HG03342 (cell line): ENCODE data around the gene MTOR.
"Not testable (repeated sequence)": the region's sequence is repeated elsewhere in the genome, so short reads cannot be mapped to it uniquely, and the experiment has no call there.

Experiments used
- ATAC-seq: cut with Tn5 transposase; IDR thresholded peaks from one replicate; pipeline ENCODE4 v1.9.1; 2021; ENCODE audit warnings: mild to moderate bottlenecking, moderate library complexity; ENCODE audit not compliant: unreplicated experiment

The MTOR gene

GRCh38 chr1:11067716-11068599 lies 194.4 kb downstream of the MTOR start:
- ATAC-seq, result no peak

DNA sequence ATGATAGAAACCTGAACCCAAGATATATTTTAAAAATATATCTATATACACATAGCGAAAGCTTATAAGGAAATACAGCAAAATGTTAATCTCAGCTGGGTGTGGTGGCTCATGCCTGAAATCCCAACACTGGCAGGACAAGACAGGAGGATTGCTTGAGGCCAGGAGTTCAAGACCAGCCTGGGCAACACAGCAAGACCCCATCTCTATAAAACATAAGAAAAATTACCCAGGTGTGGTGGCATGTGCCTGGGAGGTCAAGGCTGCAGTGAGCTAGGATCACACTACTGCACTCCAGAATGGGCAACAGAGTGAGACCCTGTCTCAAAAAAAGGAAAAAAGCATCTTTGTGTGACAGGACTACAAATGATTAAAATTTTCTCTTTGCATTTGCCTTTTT lies 196.6 kb downstream of the MTOR start:
- ATAC-seq, result no peak

DNA sequence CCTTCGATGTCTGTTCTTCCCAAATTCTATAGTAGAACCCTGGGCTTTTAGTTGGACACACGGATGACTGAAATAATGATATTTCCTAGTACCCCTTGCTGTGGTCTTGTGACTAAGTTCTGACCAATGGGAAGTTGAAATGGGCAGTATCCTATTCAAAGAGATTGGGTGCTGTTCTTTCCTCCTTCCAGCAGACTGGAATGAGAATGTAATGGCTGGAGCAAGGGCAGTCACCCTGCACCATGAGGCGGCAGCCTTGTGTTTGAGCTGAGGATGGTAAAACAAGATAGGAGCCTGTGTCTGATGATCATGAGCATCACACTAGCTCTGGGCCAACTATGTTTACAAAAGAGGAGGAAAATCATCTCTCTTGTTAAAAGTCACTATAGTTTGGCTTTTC lies 197.4 kb downstream of the MTOR start:
- ATAC-seq, result no peak

DNA sequence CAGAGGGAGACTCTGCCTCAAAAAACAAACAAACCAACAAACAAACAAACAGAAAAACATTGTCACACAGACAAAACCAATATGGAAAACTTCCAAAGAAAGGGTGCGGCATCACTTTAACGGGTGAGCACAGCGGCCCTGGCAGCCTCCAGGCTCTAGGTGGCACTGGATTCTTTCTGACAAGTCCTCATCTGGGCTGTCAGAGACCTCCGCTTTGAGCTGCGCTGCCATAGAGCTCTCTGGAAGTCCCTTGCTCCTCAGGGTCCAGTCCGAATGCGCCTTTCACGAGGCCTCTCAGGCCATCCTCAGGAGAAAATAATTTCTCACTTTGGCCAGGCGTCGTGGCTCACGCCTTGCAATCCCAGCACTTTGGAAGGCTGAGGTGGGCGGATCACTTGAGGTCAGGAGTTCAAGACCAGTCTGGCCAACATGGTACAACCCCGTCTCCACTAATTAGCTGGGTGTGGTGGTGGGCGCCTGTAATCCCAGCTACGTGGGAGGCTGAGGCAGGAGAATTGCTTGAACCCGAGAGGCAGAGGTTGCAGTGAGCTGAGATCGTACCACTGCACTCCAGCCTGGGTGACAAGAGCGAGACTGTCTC lies 198.3 kb downstream of the MTOR start:
- not testable (repeated sequence) for ATAC-seq

DNA sequence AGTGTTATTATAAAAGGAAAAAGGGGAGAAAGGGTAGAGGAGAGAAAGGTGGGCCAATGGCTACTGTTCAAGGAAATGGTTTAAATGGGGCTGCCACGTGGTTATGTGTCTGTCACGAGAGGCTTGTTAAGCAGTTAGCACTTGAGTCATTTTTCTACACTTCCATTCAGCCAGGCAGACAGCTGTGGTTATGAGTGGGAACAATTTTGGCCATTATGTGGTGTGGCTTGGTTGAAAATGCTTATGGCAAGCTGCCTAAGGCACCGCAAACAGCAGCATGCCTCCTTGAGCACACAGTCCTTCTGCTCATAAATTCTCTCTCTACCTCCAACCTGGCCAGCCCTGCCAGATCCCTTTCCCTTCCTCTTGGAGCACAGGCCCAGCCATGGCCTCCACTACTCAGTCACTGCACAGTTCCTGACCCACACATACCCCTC lies 199.4 kb downstream of the MTOR start:
- ATAC-seq, result no peak

GRCh38 chr1:11061652-11062365 lies 200.5 kb downstream of the MTOR start:
- ATAC-seq, result no peak

DNA sequence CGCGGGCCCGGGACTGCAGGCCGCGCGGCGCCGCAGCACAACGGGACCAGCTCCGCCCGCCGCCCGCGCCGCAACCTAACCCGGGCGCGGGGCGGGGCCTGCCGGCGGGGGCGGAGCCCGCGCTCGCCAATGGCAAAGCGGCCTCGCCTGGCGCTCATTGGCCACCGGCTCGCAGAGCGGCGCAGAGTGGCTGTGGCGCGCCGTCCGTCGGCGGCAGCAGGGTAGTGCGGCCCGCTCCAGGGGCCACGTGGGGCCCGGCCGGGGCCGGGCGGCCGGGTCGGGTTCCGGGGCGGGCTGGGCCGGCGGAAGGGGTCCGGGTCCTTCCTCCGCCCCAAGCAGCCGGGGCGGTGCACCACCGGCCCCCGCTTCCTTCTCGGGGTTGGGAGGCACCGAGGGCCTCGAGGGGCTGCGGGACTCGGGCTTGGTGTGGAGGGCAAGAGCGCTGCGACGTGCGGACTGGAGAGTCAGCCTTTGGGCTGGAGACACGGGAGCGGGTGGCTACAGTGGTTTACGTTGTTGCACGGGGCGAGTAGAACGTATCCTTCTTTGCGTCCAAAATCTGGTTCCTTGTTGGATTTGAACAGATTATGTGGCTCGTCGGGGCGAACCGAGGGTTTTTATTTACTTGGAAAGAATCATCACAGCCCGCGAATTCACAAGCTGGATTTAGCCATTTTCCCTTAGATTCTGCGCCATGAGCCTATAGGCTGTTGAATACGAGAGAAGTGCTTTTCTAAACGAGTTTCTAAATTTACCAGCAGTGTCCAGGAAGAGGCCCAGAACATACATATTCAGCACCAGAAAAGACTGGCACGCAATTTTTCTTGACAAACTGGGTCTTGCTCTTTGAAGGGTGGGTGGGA lies 202.2 kb downstream of the MTOR start, which contains the start of gene SRM:
Gene SRM (minus strand): TSS at position 51 of the 863 bp plus-strand sequence. CDS start 75 bp downstream, outside the sequence.
- ATAC-seq, result peak; percentile 90

DNA sequence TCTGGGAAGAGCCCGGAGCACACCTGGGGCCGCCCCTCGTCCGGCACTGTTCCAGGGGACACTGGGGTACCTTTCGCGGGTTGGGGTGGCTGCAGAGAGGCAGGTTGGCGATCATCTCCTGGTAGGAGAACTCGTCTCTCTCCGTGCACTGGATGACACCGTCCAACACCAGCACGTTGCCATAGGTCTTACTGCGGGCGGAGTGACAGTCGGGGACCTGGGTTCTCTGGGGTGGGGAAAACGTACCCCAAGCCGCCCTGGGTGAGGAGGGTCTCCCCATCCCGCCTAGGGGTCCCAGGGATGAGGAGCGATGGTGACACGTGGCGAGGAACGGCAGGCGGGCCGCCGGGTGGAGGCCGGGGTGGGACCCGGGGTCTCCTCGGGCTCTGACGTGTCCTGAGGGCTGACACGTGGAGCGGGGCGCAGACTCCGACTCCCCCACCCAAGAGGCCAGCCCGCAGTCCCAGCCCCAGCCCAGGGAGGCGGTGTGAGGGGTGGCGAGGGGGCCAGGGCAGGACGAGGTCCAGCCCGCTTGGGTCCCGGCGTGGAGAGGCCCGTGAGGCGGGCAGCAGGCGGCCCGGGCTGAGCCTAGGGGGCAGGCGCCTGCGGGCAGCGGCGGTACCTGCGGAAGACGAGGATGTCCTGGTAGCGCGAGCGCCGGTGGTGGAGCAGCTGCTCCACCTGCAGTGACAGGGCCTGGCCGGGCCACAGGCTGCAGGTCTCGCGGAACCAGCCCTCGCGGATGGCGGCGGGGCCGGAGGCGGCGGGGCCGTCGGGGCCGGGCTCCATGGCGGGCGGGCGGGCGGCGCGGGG lies 203.0 kb downstream of the MTOR start:
- ATAC-seq, result peak; percentile 25

GRCh38 chr1:11058595-11059154 lies 203.7 kb downstream of the MTOR start:
- no peak for ATAC-seq

- no peak for ATAC-seq
Observed at GRCh38 chr1:11058026-11058425, 204.3 kb downstream of the MTOR start.

GRCh38 chr1:11057477-11057876 lies 204.9 kb downstream of the MTOR start:
- no peak for ATAC-seq
